H1 (cell line): ENCODE measurements around the gene ECPAS. TPM values are rescaled to one million over a fixed set of nuclear protein-coding genes. Genes with fewer than 3 reads are reported as not detected.

Source experiments
- CHD7 ChIP-seq: fragments of 300-600 bp; sonication (generic); IDR thresholded peaks from 2 replicates; pipeline ENCODE4 v1.7.1; 2012; ENCODE audit warnings: low read length, moderate library complexity, mild to moderate bottlenecking, inconsistent platforms; ENCODE audit not compliant: insufficient replicate concordance
- CREB1 ChIP-seq: IDR thresholded peaks from 2 replicates; pipeline ENCODE4 v1.6.1; 2012; ENCODE audit warnings: inconsistent platforms
- CTBP2 ChIP-seq: IDR thresholded peaks from 2 replicates; pipeline ENCODE4 v1.7.0; 2011; ENCODE audit warnings: borderline replicate concordance, mild to moderate bottlenecking, moderate library complexity, mixed read lengths, low read length; ENCODE audit not compliant: insufficient read depth, insufficient read length
- KDM1A ChIP-seq: fragments of 200-600, 300-600 bp; sonication (generic); IDR thresholded peaks from 2 replicates; pipeline ENCODE4 v1.7.1; 2016; ENCODE audit warnings: mild to moderate bottlenecking, low read length, borderline replicate concordance
- RBBP5 ChIP-seq: IDR thresholded peaks from 2 replicates; pipeline ENCODE4 v1.7.1; 2012; ENCODE audit warnings: low read depth, mild to moderate bottlenecking, inconsistent platforms, low read length, moderate library complexity, borderline replicate concordance
- RNF2 ChIP-seq: fragments of 200-900, 300-1000 bp; sonication (generic); IDR thresholded peaks from 2 replicates; pipeline ENCODE4 v1.7.1; 2016; ENCODE audit warnings: borderline replicate concordance, low read depth, mild to moderate bottlenecking, antibody characterized with exemption, low read length; ENCODE audit not compliant: poor library complexity, severe bottlenecking; ENCODE audit errors: missing control alignments
- TAF1 ChIP-seq: IDR thresholded peaks from 2 replicates; pipeline ENCODE4 v1.6.1; 2011; ENCODE audit warnings: mild to moderate bottlenecking, low read depth, low read length
- polyA plus RNA-seq, 7 experiments: library from polyadenylated mRNA; depleted of rRNA in 3 of 7; stranded (reverse) in 5 of 7; unstranded in 2 of 7; fragments of >200 nt in 5 of 7; fragments of 200-250 nt in 2 of 7; gene quantifications; 1 replicate in 5 of 7; 2 replicates in 1 of 7; 4 replicates in 1 of 7; pipeline versions ENCODE4 v1.2.1 to v1.2.3, GENCODE V29; 2011 to 2013; ENCODE audit warnings: missing spikeins in 2 of 7, mixed read lengths in 2 of 7
- total RNA-seq: library from RNA; stranded (reverse); fragmentation: NEBNext Ultra II Directional; extraction: Animal tissue kit (Norgen Biotek cat#: 25700); gene quantifications from 2 replicates; pipeline ENCODE4 v1.2.1, GENCODE V29; 2021

Gene ECPAS
- total and polyA plus RNA-seq, 2 of the 8 experiments (the other 6 are each of a cell fraction or from before 2014, with no cell fraction given), result 20.9 to 131 TPM

DNA sequence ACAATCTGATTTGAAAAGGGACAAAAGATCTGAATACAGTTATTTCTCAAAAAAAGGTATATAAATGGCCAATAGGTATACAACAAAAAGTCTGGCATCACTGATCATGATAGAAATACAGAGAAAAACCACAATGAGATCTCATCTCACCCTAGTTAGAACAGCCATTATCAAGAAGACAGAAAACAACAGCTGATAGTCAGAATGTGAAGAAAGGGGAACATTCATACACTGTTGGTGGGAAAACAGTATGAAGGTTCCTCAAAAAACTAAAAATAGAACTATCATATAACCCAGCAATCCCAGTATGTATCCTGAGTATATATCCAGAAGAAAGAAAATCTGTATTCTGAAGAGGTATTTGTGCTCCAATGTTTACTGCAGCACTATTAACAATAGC lies 78.5 kb downstream of the ECPAS start (continued):
- no peak for TF ChIP-seq RNF2
- TF ChIP-seq CREB1, result no peak
- no peak for TF ChIP-seq CHD7
- no peak for TF ChIP-seq CTBP2
- TF ChIP-seq KDM1A, result no peak
- no peak for TF ChIP-seq RBBP5
- TF ChIP-seq TAF1, result no peak
